Adipose tissue (tissue), 3 donors: ENCODE results near the gene BCAR3. TPM values are rescaled to one million over a fixed set of nuclear protein-coding genes. Genes with fewer than 3 reads are reported as not detected.
"Not testable (repeated sequence)": the region's sequence is repeated elsewhere in the genome, so short reads cannot be mapped to it uniquely, and the experiment has no call there.

Experiments
- H3K27ac ChIP-seq: one replicate; pipeline ENCODE4 v1.5.1; 2013; ENCODE audit warnings: low read depth, low read length
- WGBS, 3 donors: extraction: QIAGEN DNeasy Blood & Tissue Kit; methylation state at CpG; one replicate each; pipeline ENCODE4 v1.1.7; 2013; 5-methylcytosine and 5-hydroxymethylcytosine counted together
- polyA plus RNA-seq, 3 donors: library from polyadenylated mRNA; stranded (reverse); fragments of 200-250 nt; gene quantifications; one replicate each; pipeline ENCODE4 v1.2.3, GENCODE V29; 2013
- donor health status: healthy with polysubstance abuse.
- donor health status: Bipolar disorder and iron deficiency.
- donor health status: healthy.

Gene BCAR3
- polyA plus RNA-seq, 3 donors: 5.3 to 28.9 (median 14.8) TPM

DNA sequence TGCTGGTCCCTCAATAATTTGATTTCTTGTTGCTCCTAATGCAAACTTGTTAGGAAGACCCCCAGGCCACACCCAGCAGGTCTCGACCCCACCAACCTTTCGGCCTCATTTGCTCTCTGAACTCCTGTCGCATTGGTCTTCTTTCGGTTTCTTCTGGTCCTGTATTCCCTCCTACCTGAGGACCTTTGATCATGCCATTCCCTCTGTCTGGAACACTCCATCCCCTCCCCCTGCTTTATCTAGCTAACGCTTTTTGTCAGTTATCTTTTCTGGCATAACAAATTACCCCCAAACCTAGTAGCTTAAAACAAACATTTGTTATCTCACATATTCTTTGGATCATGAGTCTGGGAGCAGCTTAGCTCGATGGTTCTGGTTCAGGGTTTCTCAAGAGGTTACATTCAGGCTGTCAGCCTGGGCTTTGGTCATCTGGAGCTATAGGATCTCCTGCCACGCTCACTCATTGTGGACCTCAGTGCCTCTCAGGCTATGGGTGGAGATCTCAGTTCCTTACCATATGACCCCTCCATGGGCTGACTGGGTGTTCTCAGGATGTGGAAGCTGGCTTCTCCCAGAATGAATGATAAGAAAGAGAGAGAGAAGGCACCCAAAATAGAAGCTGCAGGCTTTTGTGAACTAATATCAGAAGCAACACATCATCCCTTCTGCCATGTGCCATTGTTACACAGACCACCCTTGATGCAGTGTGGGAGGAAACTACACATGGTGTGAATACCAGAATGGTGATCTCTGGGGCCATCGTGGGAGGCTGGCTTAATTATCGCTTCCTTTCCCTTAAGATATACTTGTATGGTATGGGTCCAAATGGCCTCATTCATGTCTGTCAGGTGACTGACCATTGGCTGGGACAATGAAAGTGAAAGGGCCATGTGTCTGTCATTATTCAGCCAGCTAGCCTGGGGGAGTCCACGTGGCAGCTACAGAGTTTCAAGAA is 29.1 kb upstream of the BCAR3 start:
- 73 to 80% (median 80%) methylated on average over 10 of the region's 10 CpGs for WGBS, 3 donors
- H3K27ac ChIP-seq: no peak overlapping the region

DNA sequence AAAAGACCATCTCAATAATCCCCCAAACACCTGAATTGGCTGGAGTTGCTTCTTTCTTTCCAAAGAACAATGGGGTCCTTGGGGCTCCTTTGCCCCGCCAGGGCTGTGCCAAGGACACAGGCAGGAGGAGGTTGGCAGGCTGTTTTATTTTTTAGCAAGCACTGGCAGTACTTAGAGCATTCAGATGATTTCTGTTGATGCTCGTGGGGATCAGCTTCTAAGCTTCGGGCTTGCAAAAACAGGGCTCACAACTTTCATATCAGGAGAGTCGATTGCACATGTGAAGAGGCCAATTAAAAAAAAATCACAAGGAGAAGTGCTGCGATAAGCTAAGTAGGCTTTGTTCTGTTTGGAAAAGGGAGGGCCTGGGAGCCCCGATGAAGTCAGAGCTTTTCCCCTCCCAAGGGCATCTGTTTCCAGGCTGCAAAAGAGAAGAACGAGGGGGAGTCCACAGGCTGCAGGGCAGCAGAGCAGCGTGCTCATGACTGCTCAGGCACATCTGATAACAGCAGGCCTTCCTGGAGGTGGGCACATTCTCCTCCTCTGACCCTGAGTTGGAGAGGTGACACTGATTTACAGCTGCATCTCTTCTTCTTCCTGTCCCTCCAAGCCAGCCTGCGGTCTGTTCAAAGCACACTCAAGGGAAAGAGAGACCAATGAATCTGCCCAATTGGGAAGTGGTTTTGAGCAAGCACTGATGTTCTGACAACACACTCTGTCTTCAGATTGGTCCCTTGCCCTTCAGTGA is 27.3 kb upstream of the BCAR3 start:
- no peak overlapping the region for H3K27ac ChIP-seq
- 10 to 15% (median 14%) methylated on average over 8 to 9 of the region's 9 CpGs for WGBS, 3 donors

DNA sequence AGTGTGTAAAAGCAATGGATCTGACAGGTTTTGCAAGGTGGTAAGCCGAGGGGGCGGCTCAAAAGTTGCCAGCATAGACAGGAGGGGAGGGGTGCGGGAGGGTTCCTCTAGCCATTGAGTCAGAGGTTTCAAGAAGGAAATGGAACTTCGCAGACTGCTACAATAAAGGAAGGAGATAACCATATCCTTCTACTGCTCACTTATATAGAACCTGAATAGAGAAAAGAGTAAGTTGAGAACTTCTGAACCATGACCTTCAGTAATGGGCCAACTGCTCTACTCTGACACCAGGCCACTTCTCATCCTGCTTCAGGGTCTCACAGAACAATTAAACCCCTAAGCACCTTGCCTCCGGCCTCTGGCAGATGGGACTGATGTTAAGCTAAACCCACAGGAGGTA is 26.3 kb upstream of the BCAR3 start:
- H3K27ac ChIP-seq: no peak overlapping the region
- 76 to 93% (median 77%) methylated on average over 5 of the region's 5 CpGs for WGBS, 3 donors

DNA sequence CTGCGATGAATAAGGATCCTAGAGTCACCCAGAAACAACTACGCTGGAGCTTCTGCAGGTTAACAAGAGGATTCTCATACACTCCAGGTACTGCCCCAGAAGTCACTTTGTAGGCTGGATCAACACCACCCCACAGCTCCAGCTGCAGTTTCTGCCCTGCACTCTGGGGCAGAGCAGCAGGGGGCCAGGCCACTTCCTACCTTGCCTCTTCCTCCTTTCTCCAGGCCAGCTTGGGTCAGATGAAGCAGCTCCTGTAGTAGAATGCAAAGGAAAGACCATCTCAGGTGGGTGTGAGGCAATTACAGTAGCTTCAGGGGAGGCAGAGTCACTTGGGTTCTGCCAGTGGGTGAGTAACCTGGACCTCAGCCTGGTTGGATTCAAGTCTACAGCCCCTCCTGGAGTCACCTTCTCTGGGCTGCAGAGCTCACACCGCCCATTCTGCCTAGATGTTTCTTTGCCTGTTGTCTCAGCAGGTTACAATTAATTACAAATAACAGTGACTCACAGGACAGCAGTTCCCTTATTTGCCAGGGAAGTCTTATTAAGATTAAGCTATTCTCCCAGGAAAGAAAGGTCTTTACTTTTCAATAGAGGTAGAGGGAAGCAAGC is 24.4 kb upstream of the BCAR3 start:
- H3K27ac ChIP-seq: no peak overlapping the region
- 93 to 100% (median 96%) methylated on average over 3 of the region's 3 CpGs for WGBS, 3 donors

DNA sequence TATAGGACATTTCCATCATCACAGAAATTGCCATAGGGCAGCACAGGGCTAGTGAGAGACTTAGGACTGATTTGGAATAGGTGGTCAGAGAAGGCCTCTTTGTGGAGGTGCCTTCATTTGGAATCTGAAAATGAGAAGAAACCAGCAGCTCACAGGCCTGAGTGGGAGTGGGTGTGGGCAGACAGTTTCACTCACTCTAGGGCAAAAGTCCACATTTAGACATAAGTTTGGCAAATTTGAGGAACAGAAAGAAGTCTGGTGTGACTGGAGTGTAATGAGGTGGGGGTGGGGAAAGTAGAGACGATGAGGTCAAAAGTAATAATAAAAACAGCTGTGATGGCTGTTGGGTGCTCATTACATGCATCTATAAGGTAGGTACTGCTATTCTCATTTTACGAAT is 22.4 kb upstream of the BCAR3 start:
- no peak overlapping the region for H3K27ac ChIP-seq

DNA sequence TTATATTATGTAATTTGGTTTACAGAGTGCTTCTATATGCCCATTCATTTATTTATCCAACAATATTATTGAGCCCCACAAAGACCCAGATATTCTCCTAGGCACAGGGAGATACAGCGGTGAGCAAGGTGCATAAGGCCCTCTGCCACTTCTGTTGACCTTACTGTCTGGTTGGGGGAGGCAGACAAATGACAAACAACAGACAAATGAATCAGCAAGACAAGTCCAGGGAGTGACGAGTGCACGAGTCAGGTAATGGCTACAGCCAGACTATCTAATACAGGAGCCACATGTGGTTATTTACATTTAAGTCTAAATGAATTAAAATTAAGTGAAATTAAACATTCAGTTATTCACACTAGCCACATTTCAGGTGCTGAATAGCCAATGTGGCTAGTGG is 22.0 kb upstream of the BCAR3 start:
- no peak overlapping the region for H3K27ac ChIP-seq
- 86 to 90% (median 87%) methylated on average over 3 of the region's 3 CpGs for WGBS, 3 donors

More for the DNA sequence above, 22.4 kb upstream of the BCAR3 start:
- WGBS, 3 donors: 73 to 91% (median 75%) methylated on average over 2 of the region's 2 CpGs

DNA sequence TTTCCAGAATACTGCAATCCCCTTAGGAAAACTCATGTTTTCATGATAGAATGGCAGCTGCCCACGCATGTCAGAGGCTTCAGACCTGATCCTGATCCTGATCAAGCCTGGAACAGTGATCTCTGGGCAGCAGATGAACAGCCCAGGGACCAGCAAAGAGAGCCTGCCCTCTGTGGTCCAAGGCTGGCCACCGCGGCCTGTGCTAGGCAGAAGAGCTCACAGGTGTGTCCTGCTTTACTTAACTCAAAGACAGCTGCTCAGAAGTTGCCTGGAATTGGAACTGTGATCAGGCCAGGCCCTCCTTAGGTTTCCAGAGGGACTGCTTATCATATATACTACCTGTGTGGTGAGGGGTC is 21.2 kb upstream of the BCAR3 start:
- WGBS, 3 donors: 46 to 56% (median 51%) methylated on average over 3 of the region's 3 CpGs

DNA sequence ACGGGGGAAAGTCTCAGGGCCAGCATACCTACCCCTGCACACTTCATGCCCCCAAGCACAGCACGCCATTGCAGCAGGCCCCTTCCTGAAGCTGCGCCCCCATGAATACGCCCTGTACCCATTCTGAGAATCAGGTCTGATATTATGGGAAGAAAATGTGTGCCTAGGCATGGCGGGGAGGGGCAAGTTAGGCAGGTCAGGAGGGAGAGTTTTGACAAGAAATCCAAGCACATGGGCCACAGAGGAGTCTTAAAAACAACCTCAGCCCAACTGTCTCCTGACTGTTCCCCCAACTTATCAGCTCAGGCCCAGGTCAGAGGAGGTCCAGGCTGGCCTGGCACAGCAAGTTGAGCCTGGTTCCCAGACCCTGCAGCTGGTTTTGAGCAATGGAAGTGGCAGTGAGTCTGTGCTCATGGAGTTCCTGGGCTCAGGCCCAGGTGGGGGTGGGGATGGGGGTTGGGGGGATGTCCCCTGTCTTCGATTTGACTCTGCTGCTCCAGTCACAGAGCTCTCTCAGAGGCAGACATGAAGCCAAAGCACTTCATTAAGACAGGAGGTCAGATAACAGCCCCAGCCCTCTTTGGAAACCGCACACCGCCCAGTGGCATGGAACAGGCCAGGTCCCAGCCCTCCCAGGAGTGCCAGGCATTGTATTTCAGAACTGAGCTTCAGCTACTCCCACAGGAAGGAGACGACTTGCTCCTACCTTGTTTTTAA is 20.6 kb upstream of the BCAR3 start:
- WGBS, 3 donors: 75 to 87% (median 77%) methylated on average over 9 of the region's 9 CpGs
- H3K27ac ChIP-seq: no peak overlapping the region

More for the DNA sequence above, 21.2 kb upstream of the BCAR3 start:
- no peak overlapping the region for H3K27ac ChIP-seq

DNA sequence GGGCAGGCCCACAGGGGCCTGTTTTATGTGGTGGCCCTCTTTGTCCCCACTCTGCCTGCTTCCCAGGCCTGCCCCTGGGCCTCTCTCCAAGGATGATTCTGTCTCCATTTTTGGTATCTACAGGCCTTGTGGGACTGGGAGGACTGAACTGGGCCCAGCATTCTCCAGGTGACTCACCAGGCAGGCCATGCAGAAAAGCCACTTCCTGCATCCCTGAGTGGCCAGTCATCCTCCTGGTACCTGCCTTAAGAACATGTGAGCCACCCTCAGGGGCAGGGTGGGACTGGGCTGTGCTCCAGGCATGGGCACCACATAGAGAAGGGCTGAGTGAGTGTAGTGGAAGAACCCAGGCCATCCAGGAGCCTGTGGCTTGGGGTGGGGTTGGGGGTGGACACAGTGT is 20.0 kb upstream of the BCAR3 start:
- no peak overlapping the region for H3K27ac ChIP-seq

DNA sequence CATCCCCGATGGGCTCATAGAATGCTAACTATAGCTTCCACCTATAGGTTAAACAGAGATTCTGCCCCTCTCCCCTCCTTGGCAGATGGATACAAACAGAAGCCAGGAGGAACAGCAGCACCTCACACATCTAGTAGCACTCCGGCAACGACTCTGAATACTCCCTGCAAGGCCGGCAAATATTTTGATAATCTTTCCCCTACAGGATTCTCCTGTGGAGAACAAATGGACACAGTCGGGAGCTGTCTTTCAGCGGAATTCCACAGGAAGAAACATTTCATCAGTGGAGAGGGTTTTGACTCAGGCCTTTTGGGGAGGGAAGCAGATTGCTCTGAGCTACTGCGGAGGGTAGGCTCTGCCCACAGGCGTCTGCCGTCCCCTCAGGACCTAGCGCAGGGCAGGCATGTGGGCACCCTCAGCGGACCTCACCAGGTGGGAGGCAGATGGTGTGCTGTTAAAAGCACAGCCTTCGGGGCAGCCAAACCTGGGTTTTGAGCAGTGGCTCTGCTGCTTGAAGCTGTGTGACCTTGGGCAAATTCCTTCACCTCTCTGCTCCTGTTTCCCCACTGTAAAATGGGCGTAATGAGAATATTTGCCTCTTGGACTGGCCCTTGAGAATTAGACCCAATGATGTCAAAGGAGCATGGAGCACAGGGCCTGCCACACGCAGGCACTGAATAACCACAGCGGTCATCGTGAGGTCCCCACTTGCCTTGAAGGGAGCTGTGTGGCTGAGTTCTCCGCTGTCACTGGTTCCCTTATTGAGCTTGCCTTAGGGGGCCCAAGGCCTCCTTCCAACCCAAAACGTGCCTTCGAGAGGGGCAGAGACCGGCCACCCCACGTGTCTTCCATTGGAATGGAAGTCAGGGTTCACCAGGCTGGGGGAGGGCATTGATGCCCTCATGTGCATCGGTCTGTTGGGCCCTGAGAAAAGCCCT is 19.2 kb upstream of the BCAR3 start:
- WGBS, 3 donors: 89 to 94% (median 91%) methylated on average over 22 of the region's 22 CpGs
- no peak overlapping the region for H3K27ac ChIP-seq

DNA sequence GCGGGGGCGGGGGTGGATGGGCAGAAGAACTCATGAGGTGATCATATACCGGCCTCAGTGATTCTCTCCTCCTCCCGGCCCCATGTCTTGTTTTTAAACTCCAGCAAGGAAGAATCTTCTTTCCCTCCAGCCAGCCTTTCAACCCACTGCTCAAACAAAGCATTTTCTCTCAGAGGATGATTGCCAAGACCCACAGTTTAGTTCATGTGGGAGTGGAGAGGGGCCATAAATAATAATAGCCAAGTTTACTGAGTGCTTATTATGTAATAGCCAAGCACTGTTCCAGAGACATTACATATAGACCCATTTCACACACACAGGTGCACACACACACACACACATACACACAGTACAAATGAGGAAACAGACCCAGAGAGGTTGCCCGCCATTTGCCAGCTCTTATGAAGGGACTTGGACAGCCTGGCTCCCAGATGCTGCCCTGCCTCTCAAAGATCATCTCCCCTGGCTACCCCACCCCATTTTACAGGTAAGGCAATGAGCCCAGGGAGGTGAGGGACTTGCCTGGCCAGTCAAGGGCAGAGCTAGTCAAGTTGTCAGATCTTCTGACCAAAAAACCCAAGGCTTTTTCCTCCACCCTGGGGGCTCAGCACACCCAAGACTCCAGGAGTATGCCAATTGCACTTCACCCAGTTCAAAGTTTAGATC is 18.0 kb upstream of the BCAR3 start:
- no peak overlapping the region for H3K27ac ChIP-seq
- 85 to 96% (median 87%) methylated on average over 5 of the region's 5 CpGs for WGBS, 3 donors

DNA sequence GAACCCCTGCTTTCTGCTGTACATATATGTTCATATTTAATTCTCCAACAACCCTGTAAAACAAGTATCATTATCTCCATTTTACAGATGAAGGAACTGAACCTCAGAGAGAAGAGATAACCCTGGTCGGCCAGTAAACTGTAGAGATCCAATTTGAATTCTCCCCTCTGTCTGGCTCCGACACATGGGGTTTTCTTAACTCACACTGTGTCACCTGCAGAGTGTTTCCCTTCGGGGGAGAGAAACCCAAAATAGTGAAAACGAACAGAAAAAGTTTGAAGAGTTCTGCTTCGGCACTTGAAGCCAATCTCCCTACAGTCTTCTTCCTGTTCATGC is 17.4 kb upstream of the BCAR3 start:
- H3K27ac ChIP-seq: no peak overlapping the region
- WGBS, 3 donors: 80 to 90% (median 87%) methylated on average over 5 of the region's 5 CpGs

DNA sequence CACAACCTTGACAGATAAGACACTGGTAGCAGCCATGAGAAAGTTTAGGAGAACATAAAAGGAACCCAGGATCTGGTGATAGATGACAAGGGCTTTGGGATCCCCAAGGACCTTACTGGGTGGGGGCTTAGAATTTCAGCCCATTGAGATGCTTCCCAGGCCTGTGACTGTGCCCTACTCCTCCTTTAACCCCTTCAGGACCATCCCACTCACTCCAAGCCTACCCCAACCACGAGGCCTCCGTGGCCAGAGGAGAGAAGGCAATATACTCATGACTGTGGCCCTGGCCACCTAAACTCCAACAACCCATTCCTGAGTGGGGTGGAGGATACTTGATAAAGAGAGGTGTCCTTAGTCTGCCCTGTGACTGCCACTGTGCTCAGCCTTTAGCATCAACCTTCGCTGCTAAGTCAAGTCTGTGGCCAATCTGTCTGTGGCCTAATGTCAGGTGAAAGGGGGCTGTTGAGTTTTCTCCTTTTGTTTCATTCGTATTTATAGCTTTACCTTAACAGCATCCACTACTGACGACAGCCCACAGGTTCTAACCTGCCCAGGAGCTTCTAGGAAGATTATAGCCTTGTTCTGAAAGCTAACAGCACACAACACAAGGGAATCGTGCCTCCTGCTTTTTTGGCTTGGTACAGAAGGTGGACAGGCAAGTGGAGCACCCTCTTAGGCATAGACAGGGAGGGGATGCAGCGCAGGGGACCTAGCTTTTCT is 16.9 kb upstream of the BCAR3 start:
- H3K27ac ChIP-seq: no peak overlapping the region
- WGBS, 3 donors: 94 to 95% (median 95%) methylated on average over 7 of the region's 7 CpGs

DNA sequence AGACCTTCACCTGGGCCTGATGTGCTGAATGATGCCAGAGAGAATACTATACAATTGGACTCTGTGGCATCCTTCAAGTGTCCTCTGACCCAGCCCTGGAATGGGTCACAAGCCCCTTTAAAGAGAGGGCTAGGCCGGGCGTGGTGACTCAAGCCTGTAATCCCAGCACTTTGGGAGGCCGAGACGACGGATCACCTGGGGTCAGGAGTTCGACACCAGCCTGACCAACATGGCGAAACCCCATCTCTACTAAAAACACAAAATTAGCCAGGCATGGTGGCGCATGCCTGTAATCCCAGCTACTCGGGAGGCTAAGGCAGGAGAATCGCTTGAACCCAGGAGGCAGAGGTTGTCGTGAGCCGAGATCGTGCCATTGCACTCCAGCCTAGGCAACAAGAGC is 15.9 kb upstream of the BCAR3 start:
- 84 to 90% (median 86%) methylated on average over 13 of the region's 13 CpGs for WGBS, 3 donors
- not testable (repeated sequence) for H3K27ac ChIP-seq

DNA sequence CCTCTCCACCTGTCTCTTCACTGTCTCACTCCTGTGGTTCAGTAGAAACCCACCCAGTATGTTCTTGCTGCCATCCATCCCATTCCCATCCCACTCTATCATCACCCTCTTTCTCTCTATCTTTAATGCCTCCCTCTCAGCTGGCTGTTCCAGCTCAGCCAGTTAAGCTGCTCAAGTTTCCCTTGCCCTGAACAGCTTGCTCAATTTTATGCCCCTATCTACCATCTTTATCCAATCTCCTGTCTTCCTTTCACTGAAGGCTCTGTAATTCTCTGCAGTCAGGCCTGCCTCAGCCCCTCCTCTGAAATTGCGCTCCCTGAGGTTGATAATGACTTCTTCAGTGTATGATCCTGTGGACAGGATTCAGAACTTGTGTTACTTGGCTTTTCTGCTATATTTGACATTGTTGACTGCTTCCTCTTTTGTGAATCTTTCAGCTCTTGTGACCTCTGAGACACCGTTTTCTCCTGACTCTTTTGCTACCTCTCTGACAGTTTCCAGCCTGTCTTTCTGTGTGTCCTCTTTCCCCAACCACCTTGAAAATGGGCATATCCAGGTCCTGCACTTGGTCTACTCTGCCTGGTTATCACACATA is 13.9 kb upstream of the BCAR3 start:
- H3K27ac ChIP-seq: no peak overlapping the region
- 59 to 87% (median 65%) methylated on average over 2 of the region's 2 CpGs for WGBS, 3 donors

DNA sequence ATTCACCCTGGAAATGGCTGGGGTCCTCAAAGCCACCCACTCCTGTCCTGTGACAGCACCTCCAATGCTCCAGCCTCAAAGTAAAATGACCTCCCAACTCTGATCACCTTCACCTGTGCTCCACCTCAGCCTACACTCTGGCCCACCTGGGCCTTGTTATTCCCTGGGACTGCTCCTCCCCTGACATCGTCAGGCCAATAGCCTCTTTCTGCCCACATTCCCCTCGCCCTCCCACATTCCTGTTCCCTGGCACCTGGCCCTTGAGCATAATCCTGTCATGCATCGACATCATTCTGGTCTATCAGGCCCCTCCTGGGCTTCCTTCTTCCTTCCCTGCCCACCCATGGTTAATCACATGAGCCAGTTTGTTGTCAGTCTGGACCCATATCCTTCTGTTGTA is 13.2 kb upstream of the BCAR3 start:
- H3K27ac ChIP-seq: no peak overlapping the region
- 73 to 77% (median 73%) methylated on average over 3 of the region's 3 CpGs for WGBS, 3 donors
